Caco-2 (cell line): ENCODE data around the gene SLC25A42. TPM values are rescaled to one million over a fixed set of nuclear protein-coding genes. Genes with fewer than 3 reads are reported as not detected.
A peak's percentile ranks its signal among the peaks of the same experiment; 100 is the strongest.

Source experiments
- BruUV-seq: library from RNA; stranded (reverse); fragments of 400-500 nt; replicated peaks from 2 replicates; lab custom pipeline; 2021; lab: Mats Ljungman, UMichigan
- CTCF ChIA-PET: fragments of 300-600 bp; sonication (Branson Sonifier 250); formaldehyde crosslinking; loops from one replicate; lab custom pipeline; 2022; ENCODE audit warnings: antibody characterized with exemption; lab: Charles Lee
- POLR2A ChIA-PET: fragments of 300-600 bp; sonication (Branson Sonifier 250); formaldehyde crosslinking; loops from one replicate; lab custom pipeline; 2022; ENCODE audit warnings: antibody characterized with exemption; lab: Charles Lee
- DNase-seq, 2 experiments: peaks; one replicate each; pipeline versions ENCODE4 v3.0.0 to v3.0.0-alpha.2; 2020 to 2022
- H3K27me3 ChIP-seq: replicated peaks from 2 replicates; pipeline ENCODE4 v1.6.0; 2011; ENCODE audit warnings: low read length; ENCODE audit not compliant: control insufficient read depth, insufficient read depth
- H3K36me3 ChIP-seq: 2 replicates; pipeline ENCODE4 v1.5.1; 2011; ENCODE audit warnings: low read length; ENCODE audit not compliant: control insufficient read depth, insufficient read depth
- H3K4me1 ChIP-seq: fragments of 250-450 bp; sonication (Bioruptor Pico); 2 replicates; pipeline ENCODE4 v1.5.1; 2020; ENCODE audit warnings: mild to moderate bottlenecking
- H3K4me3 ChIP-seq: 2 replicates; pipeline ENCODE4 v1.5.1; 2011; ENCODE audit warnings: low read depth, mild to moderate bottlenecking, control low read depth, low read length
- H3K9me3 ChIP-seq: fragments of 250-450 bp; sonication (Bioruptor Pico); 2 replicates; pipeline ENCODE4 v1.5.1; 2020; ENCODE audit warnings: mild to moderate bottlenecking, moderate library complexity
- H3K27ac Mint-ChIP-seq: one replicate; pipeline ENCODE4 v1.8.0; 2022; ENCODE audit warnings: mixed read lengths; ENCODE audit not compliant: unreplicated experiment
- H3K27me3 Mint-ChIP-seq: one replicate; pipeline ENCODE4 v1.8.0; 2022; ENCODE audit warnings: mixed read lengths; ENCODE audit not compliant: insufficient read depth, unreplicated experiment
- H3K36me3 Mint-ChIP-seq: one replicate; pipeline ENCODE4 v1.8.0; 2022; ENCODE audit warnings: mild to moderate bottlenecking, mixed read lengths; ENCODE audit not compliant: insufficient read depth, unreplicated experiment
- H3K4me1 Mint-ChIP-seq: one replicate; pipeline ENCODE4 v1.8.0; 2022; ENCODE audit warnings: low read depth, mixed read lengths; ENCODE audit not compliant: unreplicated experiment
- H3K4me3 Mint-ChIP-seq: one replicate; pipeline ENCODE4 v1.8.0; 2022; ENCODE audit warnings: mild to moderate bottlenecking, moderate library complexity, mixed read lengths; ENCODE audit not compliant: unreplicated experiment
- H3K9me3 Mint-ChIP-seq: one replicate; pipeline ENCODE4 v1.8.0; 2022; ENCODE audit warnings: mixed read lengths; ENCODE audit not compliant: unreplicated experiment
- intact Hi-C: fragments of 100-400 bp; cut with micrococcal nuclease; formaldehyde crosslinking; loops from one replicate; pipeline ENCODE4 v1.10.0; 2022; ENCODE audit not compliant: unreplicated experiment
- total RNA-seq: library from RNA; stranded (reverse); gene quantifications from 2 replicates; pipeline ENCODE4 v1.2.3, GENCODE V29; 2022
- TF ChIP-seq, protein P1 (sequence below), 2 experiments: fragments of 200-600 bp in 1 of 2; IDR thresholded peaks; 1 replicate in 1 of 2; 2 replicates in 1 of 2; pipeline versions ENCODE4 v1.5.1 to v1.8.0; 2011 to 2022; ENCODE audit warnings: antibody characterized with exemption in 1 of 2, control low read depth in 1 of 2, inconsistent platforms in 1 of 2, low read depth in 1 of 2, low read length in 1 of 2, mild to moderate bottlenecking in 1 of 2, moderate library complexity in 1 of 2; ENCODE audit not compliant: insufficient read depth in 1 of 2, severe bottlenecking in 1 of 2, unreplicated experiment in 1 of 2

SLC25A42 gene
- total RNA-seq, 1 experiment from 2014 or later, result 4.5 TPM

DNA sequence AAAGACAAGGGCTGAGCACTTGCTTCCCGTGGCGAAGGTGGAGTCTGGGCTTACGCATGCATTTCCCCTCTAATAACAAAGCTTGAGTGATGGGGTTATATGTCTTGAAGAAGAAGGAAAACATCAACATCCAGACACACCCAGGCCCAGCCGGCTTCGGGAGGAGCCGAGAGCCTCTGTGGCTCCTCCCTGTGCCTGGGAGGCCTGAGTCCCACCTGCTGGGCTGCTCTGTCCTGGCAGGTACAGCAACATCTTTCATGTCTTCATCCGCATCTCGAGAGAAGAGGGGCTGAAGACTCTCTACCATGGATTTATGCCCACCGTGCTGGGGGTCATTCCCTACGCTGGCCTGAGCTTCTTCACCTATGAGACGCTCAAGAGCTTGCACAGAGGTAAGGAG, 43.9 kb downstream of the SLC25A42 start:
- BruUV-seq, result no TSS peak
- Histone ChIP-seq H3K9me3 (no peaks in the 10 kb centered on the region), H3K4me1 (peaks cover 16% of the 10 kb centered on the region), H3K4me3 (no peak overlapping the region), H3K27me3 (no peaks in the 10 kb centered on the region), H3K36me3 (no peaks in the 10 kb centered on the region)
- ChIA-PET POLR2A (no interaction called here), CTCF (interaction anchor here (0.6 kb wide), 1 partner anchor 12 kb away, joined by 4 read pairs; no protein-coding TSS in a partner anchor)
- H3K4me3 Mint-ChIP-seq, result no peak overlapping the region
- no peak for DNase-seq
- H3K4me1 Mint-ChIP-seq, result no peaks in the 10 kb centered on the region
- TF ChIP-seq, protein P1, sequence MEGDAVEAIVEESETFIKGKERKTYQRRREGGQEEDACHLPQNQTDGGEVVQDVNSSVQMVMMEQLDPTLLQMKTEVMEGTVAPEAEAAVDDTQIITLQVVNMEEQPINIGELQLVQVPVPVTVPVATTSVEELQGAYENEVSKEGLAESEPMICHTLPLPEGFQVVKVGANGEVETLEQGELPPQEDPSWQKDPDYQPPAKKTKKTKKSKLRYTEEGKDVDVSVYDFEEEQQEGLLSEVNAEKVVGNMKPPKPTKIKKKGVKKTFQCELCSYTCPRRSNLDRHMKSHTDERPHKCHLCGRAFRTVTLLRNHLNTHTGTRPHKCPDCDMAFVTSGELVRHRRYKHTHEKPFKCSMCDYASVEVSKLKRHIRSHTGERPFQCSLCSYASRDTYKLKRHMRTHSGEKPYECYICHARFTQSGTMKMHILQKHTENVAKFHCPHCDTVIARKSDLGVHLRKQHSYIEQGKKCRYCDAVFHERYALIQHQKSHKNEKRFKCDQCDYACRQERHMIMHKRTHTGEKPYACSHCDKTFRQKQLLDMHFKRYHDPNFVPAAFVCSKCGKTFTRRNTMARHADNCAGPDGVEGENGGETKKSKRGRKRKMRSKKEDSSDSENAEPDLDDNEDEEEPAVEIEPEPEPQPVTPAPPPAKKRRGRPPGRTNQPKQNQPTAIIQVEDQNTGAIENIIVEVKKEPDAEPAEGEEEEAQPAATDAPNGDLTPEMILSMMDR (IDR thresholded peaks at IDR 0.05; ENCODE audit: insufficient read depth in 1 of 2, low read depth in 1 of 2, low read length in 1 of 2, severe bottlenecking in 1 of 2, unreplicated experiment in 1 of 2), result no peak
- H3K27ac Mint-ChIP-seq, result no peak overlapping the region
- H3K27me3 Mint-ChIP-seq, result no peaks in the 10 kb centered on the region
- peaks cover 6% of the 10 kb centered on the region for H3K36me3 Mint-ChIP-seq
- no peaks in the 10 kb centered on the region for H3K9me3 Mint-ChIP-seq
- intact Hi-C loops, result no loop called here

DNA sequence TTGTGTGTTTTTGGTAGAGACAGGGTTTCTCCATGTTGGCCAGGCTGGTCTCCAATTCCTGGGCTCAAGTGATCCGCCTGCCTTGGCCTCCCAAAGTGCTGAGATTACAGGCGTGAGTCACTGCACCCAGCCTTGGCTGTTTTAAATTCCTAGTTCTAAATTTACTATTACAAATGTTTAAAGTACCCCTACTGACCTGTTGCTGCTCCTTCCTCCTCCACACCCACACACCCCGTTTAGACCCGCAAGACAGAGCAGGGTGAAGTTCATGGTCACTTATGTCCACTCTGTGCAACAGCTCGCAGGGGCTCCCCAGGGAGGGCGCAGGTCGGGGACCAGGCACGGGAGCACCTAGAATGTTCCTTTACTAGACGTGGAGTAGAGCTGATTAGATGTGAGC, 45.8 kb downstream of the SLC25A42 start:
- TF ChIP-seq, protein P1 (IDR thresholded peaks at IDR 0.05; ENCODE audit: insufficient read depth in 1 of 2, low read depth in 1 of 2, low read length in 1 of 2, severe bottlenecking in 1 of 2, unreplicated experiment in 1 of 2), result no peak
- ChIA-PET CTCF (interaction anchor here (0.6 kb wide), 1 partner anchor 278 kb away, joined by 3 read pairs; the partner anchor contains the start of gene UPF1), POLR2A (no interaction called here)
- no peaks in the 10 kb centered on the region for H3K36me3 ChIP-seq
- Mint-ChIP-seq H3K27ac (no peak overlapping the region), H3K27me3 (no peaks in the 10 kb centered on the region), H3K9me3 (no peaks in the 10 kb centered on the region), H3K36me3 (peaks cover 6% of the 10 kb centered on the region), H3K4me3 (no peak overlapping the region), H3K4me1 (no peaks in the 10 kb centered on the region)
- peaks cover 11% of the 10 kb centered on the region for H3K4me1 ChIP-seq
- intact Hi-C loops, result no loop called here
- DNase-seq, result no peak
- no peaks in the 10 kb centered on the region for H3K27me3 ChIP-seq
- H3K4me3 ChIP-seq, result no peak overlapping the region
- no peaks in the 10 kb centered on the region for H3K9me3 ChIP-seq
- BruUV-seq, result no TSS peak

DNA sequence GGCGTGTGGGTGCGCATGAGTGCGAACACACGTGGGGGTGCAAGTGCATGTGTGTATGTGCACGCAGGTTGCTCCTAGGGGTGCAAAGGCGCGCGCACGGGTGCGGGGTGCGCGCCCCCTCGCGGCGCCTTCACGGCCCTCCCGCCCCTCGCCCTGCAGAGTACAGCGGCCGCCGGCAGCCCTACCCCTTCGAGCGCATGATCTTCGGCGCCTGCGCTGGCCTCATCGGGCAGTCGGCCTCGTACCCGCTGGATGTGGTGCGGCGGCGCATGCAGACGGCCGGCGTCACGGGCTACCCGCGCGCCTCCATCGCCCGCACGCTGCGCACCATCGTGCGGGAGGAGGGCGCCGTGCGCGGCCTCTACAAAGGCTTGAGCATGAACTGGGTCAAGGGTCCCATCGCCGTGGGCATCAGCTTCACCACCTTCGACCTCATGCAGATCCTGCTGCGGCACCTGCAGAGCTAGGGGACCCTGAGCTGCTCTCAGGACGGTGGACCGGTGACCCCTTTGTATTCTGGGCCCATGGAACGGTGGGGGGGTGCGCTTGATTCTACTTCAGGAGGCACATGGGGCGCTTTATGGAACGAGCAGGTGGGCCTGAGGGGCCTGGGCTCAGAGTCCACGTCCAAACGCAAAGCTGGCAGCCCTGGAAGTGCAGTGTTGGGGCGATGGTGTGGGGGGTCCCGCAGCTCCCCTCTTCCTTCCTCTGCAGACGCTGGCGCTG, 46.8 kb downstream of the SLC25A42 start:
- BruUV-seq, result no TSS peak
- TF ChIP-seq, protein P1 (IDR thresholded peaks at IDR 0.05; ENCODE audit: insufficient read depth in 1 of 2, low read depth in 1 of 2, low read length in 1 of 2, severe bottlenecking in 1 of 2, unreplicated experiment in 1 of 2), result peak; percentile 19 to 22
- H3K27ac Mint-ChIP-seq, result no peak overlapping the region
- ChIA-PET POLR2A (no interaction called here), CTCF (no interaction called here)
- H3K9me3 ChIP-seq, result no peaks in the 10 kb centered on the region
- no peaks in the 10 kb centered on the region for H3K27me3 ChIP-seq
- no peak for DNase-seq
- H3K4me3 ChIP-seq, result no peak overlapping the region
- no peaks in the 10 kb centered on the region for H3K9me3 Mint-ChIP-seq
- intact Hi-C loops, result no loop called here
- H3K4me1 Mint-ChIP-seq, result no peaks in the 10 kb centered on the region
- H3K4me1 ChIP-seq, result peaks cover 6% of the 10 kb centered on the region; the same call in 1 of the 2 replicates
- peaks cover 6% of the 10 kb centered on the region for H3K36me3 Mint-ChIP-seq
- no peak overlapping the region for H3K4me3 Mint-ChIP-seq
- no peaks in the 10 kb centered on the region for H3K36me3 ChIP-seq
- no peaks in the 10 kb centered on the region for H3K27me3 Mint-ChIP-seq
